HG03039 (cell line): ENCODE data around the gene NACC2.

Experiments
- ATAC-seq: cut with Tn5 transposase; IDR thresholded peaks from one replicate; pipeline ENCODE4 v1.9.1; 2021; ENCODE audit warnings: mild to moderate bottlenecking, moderate library complexity; ENCODE audit not compliant: unreplicated experiment

NACC2 gene

DNA sequence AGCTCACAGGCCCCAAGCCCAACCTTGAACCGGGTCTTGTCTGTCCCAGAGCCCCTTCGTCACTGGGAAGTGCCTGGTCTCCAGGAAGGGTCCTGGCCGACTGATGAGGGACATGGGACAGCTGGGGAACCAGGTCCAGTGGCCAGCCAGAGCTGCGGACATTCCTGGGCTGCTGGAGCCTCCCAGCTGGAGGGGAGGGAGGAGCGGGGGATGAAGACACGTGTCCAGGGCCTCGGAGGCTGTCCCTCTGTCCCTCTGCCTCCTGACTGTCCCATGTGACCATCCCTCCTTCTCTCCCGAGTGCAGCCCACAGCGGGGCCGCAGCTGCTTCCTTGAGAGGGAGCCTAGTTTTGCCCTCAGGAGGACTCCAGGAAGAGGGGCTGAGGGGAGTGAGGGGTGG, 92.2 kb downstream of the NACC2 start:
- no peak for ATAC-seq

DNA sequence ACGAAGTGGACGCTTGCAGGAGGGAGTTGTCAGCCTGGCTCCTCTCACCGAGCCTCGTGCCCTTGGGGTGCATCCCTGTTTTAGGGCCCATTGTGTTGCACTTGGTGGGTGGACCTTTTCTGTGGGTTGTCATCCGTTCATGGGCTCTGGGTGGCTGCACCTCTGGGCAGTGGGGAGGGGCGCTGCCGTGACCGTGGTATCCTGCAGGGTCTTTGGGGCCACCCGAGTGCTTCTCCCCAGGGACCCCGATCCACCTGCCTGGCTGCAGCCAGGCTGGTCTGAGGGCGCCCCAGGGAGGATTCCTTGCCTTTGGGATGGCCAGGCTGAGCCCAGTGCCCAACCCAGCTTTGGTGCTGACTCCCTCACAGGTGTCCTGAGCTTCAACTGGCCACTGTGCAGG, 92.9 kb downstream of the NACC2 start:
- no peak for ATAC-seq

DNA sequence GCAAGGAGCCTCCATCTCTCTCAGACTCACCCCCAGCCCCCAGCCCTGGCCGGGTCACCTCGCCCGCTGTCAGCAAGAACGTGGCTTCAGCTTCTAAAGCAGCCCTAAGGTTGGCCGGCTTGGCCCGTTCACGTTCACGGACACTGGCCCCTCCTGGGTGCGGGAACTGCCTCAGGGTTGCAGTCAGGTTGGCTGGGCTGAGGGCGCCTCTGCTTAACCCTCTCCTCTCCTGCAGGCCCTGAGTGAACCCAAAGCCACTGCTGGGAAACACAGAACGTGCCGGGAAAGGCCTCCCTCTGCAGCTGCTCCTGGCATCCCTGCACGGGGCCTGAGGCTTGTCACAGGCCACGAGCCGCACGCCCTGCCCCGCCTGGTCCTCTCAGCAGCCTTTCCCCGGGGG, 93.9 kb downstream of the NACC2 start:
- no peak for ATAC-seq

DNA sequence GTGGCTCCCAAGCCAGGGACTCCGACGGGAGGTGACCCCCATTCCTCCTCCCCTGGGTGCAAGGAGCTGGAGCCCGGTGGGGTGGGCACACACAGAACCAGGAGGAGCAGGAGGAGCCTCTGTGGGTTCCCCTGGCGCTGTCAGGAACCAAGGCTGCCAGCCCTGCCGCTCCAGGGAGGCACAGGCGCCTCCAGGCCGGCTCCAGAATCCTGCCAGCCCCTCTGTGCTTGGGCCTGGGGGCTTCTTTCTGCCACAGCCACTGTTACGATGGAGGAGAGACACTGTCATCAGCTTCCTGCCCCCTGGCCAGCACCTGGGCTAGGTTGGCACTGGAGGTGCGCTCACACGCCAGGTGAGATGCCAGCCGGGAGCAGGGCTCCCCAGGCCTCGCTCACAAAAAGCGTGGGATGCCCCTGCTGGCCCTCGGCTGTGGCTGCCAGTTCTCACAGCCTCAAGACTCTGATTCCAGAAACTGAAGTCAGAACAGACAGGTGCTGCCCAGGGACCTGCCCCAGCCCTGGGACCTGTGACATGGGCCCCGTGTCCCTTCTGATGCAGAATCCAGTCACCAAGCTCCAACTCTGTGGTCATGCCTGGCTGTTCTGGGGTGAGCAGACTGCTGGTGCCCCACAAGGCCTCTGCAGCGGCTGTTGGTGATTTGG, 96.5 kb downstream of the NACC2 start:
- ATAC-seq, result no peak

DNA sequence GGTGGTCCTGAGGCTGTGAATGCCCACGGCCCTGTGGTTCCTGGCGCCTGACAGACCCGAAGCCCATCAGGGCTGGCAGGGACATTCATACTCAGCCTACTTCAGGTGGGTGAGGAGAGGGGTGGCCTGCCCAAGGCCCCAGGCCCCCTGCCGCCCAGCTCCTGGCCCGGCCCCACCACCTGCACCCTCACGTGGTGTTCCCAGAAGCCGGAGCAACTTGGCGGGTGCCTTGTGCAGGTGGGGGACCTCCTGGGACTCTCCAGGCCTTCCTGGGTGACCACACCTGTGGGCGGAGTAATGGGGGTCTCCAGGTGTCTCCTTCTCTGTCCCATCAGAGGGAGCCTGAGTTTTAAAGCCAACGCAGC, 97.1 kb downstream of the NACC2 start:
- no peak for ATAC-seq

DNA sequence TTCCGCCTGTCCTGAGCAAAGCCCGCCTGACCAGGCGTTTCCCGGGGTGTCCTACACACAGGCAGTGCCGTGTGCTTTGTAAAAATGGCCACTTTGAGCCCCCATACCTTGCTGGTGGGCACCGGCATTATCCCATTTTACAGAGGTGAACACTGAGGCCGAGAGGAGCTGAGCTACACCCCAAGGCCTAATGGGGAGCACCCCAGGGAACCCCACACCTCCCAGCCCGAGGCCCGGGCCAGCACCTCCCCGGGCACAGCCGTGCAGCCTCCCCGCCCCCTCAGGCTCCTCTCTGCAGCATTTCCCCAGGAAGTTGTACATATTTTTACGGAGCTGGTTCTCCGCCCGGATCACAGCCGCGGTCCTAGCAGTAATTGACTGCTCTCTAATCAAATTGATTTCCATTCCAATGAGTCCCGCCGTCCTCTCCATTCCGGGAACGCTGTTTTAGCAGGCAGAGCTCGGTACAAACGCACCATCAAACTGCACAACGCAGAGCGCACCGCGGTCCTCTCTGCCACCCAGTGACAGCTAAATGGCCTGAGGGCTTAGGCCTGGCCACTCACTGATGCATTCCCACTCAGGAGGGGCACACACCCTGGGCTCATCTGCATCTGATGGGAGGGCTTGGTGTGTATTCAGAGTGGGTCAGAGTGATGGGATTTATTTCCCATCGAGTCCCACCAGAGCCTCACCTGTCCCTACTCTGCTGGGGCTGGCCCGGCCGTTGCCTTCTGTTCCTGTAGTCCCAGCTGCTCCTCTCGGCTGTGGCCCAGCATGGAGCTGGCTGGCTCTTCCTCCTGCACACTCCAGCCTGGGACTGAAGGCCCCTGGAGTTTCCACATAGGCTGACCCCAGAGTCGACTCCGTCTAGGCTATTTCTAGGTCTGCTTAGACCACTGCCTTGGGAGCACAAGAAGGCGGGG, 97.7 kb downstream of the NACC2 start:
- no peak for ATAC-seq

DNA sequence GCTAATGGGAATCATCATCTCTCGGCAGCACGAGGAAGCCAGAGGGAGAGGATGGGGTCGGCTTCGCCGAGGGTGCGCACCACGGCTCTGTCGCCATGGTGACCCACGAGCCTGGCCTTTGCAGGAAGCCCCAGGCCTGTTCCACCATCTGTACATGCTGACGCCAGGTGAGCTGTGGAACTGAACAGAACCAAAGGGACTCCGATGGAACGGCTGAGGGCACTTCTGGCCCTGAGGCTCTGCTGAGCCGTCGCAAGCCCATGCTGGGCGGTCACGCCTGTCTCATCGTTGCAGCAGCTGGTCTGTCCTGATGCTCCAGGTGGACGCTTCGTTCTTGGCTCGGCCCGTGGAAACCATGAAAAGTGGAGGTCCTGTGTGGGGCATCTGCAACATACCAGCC, 99.3 kb downstream of the NACC2 start:
- no peak for ATAC-seq

DNA sequence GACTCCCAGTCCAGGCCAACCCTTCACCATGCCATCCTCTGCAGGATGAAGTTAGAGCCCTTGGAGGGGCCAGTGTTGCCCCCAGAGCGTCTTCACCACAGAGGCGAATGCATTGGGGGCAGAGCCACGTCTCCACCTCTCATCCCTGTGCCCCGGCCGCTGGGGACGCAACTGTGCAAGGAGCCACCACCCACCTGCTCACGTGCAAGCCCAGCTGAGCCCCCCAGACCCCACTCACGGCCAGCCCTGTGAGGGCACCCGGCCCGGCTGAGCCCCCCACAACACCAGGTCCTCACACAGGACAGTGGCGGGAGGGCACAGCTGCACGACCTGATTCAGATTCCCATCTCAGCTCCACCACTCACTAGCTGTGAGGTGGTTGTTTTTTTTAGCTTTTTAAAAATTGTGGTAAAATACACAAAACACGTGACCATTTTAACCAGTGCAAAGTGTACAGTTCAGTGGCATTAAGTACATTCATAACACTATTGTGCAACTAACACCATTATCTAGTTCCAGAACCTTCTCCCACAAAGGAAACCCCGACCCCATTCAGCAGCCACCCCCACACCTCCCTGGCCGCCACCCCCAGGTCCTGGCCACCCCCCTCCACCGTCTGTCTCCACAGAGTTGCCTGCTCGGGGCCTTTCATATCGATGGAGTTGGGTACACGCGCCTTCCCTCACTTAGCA, 100.4 kb downstream of the NACC2 start:
- ATAC-seq, result no peak

DNA sequence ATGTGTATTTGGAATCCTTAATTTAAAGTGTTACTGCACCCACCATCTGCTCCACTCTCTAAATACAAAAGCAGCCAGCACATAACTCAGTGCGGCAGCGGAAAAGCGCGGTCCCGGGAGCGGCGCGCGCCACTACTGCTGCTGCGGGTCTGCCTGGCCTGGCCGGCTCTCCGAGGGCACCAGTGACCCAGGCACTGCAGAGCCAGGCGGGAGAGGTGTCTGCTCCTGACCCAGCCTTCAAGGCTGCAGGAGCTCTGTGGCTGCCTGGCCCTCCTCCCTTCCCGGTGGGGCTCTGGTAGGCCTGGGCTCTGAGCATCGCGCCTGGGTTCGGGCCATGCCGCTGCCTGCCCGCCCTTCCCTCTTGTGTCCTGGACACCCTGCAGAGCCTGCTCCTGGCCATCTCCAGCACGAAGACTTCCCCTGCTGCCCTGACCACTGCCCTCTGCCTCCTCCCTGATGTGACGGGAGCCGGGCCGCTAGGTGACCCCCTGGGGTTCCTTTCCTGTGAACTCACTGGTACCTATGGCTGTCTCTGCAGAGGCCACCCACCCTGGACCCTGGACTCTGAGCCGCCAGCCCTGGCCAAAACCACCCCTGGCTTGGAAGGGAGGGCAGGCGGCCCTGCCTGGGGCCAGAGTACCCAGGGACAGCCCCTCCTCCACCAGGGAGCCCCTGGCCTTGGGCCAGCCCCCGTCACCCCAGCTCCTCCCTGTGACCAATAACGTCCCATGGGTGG, 101.2 kb downstream of the NACC2 start:
- no peak for ATAC-seq

DNA sequence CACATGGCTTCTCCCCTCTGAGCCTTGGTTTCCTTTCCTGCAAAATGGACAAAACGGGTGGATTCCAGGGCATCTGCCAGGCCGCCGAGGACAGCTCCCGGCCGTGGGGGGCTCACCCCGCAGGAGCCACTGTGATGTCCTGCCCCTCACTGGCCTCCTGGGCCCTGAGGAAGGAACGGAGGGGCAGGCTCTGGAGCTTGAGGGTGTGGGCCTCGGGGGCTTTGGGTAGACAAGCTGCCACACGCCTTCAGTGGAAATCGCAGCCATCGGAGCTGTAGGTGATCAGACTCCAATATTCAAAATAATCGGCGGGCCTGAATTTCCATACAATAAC, 101.7 kb downstream of the NACC2 start:
- ATAC-seq, result no peak

DNA sequence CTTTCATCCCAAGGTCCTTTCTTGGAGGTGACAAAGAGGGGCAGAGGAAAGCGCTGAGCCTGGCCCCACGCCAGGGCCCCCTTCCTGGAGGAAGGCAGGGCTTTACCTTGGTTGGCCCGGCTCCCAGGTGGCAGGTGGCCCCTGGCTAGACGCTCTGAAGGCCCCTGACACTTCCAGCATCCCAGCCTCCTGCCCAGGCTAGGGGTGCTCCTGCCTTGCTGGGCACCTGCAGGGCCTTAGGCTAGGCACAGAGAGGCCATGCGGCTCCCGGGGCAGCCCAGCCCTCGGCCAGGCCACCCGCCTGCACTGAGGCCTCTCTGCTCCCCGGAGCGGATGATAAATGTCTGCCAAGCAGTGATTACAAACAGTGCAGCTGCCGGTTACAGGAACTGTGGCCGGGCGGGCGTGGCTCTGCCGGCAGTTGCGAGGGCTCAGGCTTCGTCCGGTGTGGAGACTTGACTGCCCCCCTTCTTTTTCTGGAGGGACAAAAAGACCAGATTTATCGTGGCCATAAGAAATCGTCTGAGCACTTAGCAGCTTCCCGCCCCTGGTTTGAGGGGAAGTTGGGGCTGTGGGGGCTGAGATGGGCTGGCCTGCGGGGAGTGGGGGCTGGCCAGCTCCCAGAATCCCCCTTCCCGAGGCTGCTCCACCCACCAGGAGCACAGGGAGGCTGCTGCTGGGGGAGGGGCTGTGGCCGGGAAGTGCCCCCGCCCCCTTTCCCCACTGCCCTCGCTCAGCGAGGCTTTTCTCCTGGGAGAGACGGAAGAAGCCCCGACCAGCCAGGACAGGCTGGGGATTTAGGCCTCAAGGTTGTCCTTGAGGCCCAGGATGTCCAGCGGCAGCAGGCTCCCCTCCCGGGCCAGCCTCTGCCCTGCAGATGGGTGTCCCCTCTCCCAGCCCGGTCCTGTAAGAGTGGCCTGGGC, 102.3 kb downstream of the NACC2 start:
- ATAC-seq, result no peak

DNA sequence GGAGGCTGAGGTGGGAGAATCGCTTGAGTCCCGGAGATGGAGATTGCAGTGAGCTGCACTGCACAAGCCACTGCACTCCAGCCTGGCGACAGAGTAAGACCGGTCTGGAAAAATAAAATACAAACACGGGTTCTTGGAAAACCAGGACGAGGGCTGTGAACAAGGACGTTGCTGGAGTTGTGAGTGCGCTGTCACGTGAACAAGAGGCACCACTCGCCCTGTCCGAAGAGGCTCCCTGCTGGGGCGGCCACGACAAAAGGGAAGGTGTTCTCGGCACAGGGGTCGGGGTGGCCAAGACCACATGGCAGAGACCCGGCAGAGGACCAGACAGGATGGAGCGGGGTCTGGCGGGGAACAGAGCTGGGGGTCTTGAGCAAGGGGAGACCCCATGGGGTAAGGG, 103.3 kb downstream of the NACC2 start:
- no peak for ATAC-seq

DNA sequence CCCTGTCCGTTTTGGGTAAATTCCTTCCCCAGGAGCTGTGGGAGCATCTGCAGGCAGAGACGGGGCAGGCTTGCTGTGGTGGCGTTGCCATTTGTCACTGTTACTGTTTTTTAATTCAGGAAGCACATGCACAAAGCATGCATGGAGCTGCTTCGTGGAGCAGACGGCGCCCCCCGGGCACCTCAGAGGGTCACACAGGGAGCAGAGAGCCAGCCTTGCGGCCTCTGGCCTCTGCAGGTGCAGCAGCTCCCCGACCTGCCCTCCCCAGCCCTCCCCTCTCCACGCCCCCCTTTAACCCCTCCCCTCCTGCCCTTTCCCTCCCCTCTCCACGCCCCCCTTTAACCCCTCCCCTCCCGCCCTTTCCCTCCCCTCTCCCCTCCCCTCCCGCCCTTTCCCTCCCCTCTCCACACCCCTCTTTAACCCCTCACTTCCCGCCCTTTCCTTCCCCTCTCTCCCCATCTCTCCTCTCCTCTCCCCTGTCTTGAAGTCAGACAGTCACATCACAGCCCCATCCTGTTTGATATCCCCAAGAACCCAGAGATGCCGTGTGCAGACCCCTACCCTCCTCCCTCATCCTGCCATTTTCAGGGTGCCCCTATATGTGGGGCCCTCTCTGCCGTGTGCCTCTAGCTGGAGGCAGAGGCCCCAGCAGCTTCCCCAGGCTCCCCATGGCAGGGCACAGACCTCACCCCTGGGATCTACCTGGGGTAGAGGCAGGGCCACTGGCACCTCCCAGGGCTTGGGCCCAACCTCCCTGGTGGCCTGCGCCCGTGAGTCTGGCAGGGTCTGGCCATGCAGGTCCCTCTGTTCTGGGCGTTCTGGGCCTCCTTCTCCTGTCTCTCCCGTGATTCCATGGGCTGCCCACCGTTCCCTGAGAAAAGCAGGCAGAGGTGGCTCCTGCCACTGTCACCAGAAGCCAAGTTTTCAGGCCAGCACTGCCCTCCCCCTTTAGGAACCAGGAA, 104.3 kb downstream of the NACC2 start:
- ATAC-seq, result no peak

DNA sequence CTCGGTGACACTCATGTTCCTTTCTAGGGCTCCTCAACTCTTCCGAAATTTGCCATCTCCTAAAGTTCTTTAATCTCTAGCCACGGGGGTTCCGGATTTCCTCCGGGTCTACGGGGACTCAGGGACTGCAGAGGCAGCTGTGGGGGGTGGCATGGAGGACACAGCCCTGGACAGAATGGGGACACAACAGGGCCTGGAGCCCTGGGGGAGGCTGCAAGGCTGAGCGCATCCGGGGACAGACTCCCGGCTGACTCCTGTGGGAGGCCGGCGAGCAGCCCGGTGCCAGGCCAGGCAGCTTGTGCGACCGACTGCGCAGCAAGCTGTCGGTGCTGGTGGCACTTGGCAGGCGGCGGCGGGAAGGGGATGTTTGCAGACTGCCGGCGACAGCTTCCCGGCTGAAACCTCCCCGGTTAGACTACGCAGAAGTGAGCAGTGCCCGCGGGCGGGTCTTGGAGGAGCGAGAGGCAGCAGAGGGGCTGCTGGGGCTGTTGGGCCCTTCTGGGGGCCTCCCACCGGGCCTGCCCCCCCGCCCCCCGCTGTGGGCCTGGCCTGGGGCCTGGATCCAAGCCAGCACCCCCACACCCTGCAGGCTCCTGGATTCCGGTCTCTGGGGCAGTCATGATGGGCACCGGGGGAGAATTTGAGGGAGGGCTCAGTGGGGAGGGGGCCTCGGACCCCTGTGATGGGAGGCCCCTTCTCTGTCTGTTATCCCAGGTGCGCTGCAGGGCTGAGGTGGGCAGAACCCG, 105.2 kb downstream of the NACC2 start:
- no peak for ATAC-seq

DNA sequence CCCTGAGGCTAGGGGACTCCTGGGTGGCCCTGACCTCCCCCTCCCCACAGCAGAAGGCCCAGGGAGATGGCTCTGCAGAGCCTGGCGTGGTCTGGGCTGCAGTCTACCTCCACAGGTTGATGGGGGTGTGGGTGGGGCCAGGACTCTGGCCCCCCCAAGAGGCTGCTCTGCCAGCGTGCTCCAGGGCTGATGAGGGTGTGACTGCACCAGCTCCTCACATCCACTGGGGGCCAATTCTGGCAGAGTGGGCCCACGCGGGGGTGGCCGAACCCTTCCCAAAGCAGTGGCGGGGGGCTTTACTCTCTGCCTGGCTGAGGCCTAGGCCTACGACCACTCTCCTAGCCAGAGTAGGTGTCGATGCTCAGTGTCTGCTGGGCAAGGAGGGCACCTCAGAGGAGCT, 105.9 kb downstream of the NACC2 start:
- ATAC-seq, result no peak

DNA sequence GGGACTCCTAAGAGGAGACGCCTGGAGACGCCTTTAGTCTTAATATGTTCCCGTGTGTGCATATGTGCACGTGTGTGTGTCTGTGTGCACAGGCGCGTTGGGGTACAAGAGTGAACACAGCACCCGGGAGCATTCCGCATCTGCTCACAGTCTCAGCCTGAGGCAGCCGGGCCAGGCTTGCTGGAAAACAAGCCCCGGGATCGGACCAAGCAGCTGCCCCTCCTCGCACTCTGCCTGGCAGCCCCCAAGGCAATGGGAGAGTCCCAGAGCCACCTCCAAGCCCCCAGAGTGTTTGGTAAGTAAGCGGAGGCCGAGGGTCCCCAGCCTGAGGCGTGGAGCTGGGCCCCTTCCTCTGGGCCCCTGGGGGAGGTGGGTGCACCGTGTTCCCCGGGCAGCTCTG, 106.6 kb downstream of the NACC2 start:
- no peak for ATAC-seq

DNA sequence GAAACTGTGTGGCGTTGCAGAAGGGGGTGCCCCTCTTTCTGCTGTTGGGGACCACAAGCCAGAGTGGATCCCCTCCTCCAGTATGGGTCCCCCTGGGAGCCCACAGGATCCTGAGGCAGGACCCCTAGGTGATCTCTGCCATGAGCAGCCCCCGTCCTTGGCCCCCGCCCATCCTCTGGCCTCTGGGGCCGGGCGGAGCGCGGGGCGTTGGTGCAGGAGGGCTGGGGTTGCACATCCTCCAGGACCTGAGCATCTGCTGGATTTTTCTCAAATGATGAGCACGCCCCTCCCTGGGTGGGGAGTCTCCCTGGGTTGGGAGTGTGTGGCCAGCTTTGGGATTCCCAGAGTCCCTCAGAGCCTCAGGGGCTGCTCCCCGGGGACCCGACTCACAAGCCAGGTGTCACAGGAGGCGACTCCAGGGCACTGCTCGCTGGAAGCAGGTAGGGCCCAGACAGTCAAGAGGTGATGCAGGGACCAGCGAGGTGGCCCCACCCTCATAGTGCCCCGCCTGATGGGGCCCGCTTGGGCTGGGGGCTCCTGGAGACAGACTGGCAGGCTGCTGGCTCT, 107.2 kb downstream of the NACC2 start:
- ATAC-seq, result no peak

DNA sequence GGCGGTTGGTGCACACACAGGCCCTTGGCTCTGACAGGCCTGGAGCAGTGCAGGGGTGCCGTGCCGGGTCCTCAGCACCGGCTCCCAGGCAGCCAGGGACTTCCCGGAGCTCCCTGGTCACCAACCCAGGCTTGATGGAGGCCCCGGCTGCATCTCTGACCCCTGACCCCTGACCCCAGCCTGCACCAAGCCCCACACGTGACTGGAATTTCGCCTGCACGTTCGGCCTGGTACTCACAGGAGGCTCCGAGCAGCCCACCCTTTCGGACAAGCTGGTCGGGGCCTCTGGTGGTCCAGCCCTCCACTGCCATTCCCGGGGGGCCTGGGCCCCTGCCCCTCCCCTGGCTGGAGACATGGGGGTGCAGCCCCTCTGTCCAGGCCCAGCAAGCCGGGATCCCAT, 108.5 kb downstream of the NACC2 start:
- no peak for ATAC-seq
